NCI-H446 (cell line): Measurements from ENCODE around the gene KLF2.

Experiments used
- DNase-seq, 2 experiments: peaks; one replicate each; lab custom pipeline; 2025; lab: John Stamatoyannopoulos, UW

The KLF2 gene

DNA sequence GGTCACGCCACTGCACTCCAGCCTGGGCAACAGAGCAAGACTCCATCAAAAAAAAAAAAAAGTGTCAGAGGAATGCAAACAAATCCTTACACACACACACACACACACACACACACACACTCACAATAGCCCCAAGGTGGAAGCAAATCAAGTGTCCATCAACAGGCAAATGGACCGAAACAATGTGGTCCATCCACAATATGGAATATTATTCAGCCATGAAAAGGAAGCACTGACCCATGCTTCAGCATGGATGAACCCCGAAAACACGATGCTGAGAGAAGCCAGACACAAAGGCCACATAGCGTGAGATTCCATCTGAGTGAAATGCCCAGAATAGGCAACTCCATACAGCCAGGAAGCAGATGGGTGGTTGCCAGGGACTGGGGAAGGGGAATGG lies 16.5 kb upstream of the KLF2 start:
- DNase-seq = no peak

- no peak for DNase-seq
Observed at GRCh38 chr19:16309643-16310042, 15.0 kb upstream of the KLF2 start.

DNA sequence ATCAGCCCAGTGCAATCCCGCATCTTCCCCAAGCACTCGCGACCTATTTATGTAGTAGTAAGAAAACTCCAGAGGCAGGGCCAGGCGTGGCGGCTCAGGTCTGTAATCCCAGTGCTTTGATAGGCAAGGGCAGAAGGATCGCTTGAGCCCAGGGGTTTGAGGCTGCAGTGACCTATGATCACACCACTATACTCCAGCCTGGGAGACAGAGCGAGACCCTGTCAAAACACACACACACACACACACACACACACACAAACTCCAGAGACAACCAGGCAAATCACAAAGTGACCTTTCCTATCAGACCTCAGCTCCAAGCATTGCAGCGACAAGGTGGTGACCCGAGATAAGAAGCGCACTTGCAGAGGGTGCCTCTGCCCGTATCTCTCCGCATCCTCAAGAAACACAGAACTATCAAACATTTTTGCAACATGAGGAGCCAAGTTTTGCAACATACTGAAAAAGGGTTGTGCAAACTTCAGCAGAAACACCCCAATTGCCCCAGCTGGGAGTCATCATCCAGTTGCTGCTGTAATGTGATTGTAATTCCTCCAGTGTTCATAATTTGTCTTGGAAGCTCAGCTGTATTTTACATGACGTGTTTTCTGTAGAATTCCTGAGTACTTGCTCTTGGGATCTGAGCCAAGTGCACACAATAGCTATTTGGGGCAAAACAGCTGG lies 8.7 kb upstream of the KLF2 start:
- no peak for DNase-seq

- no peak for DNase-seq
Observed at GRCh38 chr19:16316506-16316882, 8.1 kb upstream of the KLF2 start.

- no peak for DNase-seq
Observed at GRCh38 chr19:16319481-16319880, 5.1 kb upstream of the KLF2 start.

DNA sequence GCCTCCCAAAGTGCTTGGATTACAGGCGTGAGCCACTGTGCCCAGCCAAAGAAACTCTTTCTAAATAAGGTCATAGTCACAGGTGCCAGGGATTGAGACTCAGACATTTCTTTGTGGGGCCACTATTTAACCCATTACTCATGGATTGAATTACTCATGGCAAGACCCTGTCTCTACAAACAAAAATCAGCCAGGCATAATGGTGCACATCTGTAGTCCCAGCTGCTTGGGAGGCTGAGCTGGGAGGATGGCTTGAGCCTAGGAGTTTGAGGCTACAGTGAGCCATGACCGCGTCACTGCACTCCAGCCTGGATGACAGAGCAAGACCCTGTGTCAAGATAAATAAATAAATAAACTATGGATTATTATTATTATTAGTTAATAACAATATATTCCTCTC lies 3.6 kb upstream of the KLF2 start:
- DNase-seq = no peak

- no peak for DNase-seq
Observed at GRCh38 chr19:16325161-16325527, 518 bp downstream of the KLF2 start.

GRCh38 chr19:16325641-16326400 lies 1.2 kb downstream of the KLF2 start:
- no peak for DNase-seq

DNA sequence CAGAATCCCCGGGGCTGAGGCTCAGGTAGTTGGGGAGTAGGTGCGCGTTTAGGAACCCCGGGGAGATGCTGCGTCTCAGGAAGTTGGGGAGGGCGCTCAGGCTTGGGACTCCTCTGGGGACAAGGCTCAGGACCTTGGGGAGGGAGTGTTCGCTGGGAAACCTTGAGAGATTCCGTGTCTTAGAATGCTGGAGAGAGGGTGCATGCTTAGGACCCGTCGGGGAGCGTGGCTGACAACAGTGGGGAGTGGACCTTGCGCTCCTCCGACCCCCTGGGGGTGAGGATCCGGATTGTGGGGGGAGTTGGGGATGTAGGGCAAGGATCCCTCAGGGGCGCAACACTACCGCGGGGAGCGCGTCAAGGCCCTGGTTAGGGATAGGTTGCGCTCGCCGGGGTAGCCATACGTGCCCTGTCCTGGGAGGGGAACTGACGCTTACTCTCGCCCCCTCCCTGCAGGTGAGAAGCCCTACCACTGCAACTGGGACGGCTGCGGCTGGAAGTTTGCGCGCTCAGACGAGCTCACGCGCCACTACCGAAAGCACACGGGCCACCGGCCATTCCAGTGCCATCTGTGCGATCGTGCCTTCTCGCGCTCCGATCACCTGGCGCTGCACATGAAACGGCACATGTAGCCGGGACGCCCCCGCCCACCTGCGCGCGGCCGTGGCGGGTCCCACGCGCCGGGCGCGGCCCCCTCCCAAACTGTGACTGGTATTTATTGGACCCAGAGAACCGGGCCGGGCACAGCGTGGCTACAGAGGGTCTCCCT lies 2.0 kb downstream of the KLF2 start:
- DNase-seq = no peak

GRCh38 chr19:16327169-16327475 lies 2.5 kb downstream of the KLF2 start:
- DNase-seq = no peak

GRCh38 chr19:16327501-16327900 lies 2.9 kb downstream of the KLF2 start:
- DNase-seq = no peak

DNA sequence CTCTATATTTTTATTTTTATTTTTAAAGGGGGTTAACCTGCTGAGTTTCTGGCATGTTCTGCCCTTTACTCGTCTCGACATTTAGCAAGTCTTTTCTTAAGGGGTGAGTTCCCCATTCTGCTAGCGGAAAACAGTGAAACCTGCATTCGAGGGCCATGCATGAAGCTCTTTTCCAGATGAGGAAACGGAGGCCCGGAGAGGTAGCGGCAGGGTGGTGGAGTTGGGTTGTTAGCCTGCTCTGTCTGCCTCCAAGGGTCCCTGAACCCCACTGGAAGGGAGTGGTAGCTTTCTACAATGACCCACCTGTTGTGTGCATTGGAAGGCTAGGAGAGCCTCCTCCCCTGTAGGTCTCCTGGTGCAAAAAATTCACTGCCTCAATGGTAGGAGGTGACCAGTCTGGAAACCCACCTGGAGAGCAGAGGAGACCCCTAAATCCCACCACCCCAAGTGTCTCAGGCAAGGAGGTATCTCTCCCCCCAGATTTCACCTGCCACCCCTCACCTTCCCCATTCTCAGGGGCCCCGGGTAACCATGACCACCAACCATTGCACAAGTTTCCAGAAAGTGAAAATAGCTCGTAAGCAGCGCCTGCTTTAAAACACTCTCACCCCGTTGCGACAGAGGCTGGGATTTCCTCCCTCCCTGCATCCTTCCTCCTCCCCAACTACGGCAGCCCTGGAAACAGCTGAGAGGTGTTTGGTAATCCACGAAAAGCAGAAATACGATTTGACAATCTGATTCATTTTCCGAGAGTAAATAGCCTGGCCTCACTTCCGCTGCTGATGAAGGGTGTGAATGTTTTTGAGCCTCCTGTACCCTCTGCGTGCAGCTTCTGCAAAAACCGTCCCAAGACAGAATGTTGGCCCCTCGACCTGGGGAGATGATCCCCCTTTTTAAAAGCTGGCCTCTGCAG lies 3.5 kb downstream of the KLF2 start:
- no peak for DNase-seq

DNA sequence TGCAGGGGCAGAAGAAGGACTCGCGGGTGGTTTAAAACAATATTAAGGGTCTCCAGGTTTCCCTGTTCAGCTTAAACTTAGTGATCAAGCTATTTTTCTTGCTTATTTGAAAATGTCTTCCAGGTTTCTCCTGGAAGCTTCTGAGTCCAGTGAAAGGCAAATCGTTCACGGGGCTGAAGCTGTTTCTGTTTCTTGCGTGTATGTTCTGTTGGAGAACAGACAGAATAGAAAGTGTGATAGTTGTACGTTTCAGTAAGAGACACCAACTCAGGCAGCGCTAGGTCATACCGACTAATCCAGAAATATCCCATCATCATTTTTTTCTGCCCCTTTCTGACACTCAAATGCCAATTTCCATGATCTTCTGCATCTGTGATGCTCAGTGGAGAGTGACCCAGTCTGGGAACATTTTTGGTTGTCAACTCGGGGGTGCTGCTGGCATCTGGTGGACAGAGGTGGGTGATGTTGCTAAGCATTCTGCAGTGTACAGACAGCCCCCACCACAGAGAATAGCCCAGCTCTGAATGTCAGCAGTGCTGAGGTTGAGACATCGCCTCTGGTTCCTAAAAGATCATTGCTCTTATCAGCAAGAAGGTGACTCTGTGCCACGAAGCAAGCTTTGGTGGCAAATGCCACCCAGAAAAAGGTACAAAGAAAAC lies 4.3 kb downstream of the KLF2 start:
- DNase-seq = no peak

DNA sequence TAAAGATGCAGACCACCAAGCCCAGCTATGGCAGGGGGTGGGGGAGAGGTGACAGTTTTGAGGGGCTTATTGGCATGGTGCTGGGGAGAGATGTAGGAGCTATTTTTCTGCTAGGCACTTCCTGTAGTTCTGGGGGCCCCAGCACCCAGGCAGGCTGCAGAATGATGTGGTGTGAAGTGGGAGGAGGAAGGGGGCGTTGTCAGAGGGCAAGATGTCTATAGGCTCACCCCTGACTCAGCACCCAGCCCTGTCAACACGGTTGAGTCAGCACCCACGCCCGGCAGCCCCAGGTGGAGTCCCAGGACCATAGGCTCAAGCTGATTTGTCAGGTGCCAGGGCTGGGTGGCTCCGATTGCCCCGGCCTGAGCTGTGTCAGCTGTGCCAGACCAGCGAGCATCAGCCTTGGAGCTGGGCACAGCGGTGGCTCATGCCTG lies 5.8 kb downstream of the KLF2 start:
- DNase-seq = no peak

DNA sequence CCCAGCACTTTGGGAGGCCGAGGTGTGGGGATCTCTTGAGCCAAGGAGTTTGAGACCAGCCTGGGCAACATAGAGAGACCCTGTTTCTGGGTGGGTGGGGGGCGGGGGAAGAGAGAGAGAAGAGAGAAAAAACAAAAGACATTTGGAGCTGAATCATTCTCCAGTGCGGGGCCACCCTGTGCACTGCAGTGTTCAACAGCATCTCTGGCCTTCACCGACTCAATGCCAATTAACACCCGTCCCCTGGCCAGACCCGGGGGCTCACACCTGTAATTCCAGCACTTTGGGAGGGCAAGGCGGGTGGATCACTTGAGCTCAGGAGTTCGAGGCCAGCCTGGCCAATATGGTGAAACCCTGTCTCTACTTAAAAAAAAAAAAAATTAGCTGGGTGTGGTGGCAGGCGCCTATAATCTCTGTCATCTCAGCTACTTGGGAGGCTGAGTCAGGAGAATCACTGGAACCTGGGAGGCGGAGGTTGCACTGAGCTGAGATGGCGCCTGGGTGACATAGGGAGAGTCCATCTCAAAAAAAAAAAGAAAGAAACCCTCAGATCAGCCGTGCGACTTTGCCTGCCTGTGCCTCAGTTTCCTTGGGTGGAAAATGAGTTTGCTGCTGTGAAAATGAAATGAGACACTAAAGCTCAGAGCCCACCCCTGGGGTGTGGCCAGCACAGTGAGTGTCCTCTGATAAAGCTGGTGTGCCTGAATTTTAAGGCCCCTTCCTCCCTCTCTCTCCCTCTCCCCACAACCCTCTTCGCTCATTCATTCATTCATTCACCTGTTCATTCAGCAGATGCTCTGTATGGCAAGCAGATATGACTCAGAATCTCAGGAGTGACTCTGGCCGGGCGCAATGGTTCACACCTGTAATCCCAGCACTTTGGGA lies 6.4 kb downstream of the KLF2 start:
- no peak for DNase-seq

DNA sequence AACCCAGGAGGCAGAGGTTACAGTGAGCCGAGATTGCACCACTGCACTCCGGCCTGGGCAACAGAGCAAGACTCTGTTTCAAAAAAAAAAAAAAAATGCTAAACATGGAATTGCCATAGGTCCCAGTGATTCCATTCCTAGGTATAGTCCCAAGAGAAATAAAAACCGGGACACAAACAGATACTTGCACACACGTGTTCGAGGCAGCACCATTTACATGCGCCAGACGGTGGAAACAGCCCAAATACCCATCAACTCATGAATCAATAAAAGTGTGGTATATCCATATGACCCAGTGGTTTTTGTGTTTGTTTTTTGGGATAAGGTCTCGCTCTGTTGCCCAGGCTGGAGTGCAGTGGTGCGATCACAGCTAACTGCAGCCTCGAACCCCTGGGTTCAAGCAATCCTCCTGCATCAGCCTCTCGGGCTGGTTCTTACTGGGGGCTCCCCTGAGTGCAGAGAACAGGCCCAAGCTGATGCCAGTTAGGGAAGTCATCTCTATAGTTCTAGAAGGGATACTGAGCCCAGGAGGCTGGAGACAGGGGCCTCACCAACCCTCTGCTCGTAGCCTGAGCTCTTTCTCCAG lies 8.5 kb downstream of the KLF2 start:
- DNase-seq = no peak

DNA sequence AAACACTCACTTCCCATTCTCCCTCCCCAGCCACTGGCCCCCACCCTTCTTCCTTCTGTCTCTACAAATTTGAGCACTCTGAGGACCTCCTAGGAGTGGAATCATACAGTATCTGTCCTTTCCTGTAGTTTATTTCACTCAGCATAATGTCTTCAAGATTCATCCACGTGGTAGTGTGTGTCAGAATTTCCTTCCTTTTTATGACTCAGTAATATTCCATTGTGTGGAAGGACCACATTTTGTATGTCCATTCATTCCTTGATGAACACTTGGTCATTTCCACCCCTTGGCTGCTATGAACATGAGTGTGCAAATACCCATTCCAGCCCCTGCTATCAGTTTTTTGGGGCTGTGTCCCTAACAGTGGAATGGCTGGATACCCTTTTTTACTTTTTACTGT lies 9.8 kb downstream of the KLF2 start:
- no peak for DNase-seq

DNA sequence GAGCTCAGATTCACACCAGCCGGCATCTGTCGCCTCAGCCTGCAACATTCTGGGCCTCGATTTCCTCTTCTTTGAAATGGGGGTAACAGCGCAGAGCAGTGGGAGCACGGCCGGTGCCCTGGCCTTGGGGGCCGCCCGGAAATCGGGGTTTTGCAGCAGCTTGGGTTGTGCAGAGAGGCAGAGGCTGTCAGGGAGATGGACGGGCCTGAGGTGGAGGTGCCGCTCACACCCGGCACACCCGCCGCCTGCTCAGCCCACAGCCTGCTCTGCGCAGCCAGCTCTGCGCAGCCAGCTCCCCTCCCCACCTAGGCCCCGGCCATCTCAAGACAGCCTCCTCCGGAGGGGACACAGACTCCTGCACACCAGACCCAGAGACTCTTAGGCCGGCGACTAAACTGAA lies 10.6 kb downstream of the KLF2 start:
- no peak for DNase-seq

GRCh38 chr19:16336571-16336970 lies 11.9 kb downstream of the KLF2 start:
- no peak for DNase-seq

GRCh38 chr19:16337809-16338469 lies 13.3 kb downstream of the KLF2 start:
- no peak for DNase-seq
